DMS114 treated with DMSO at 0.1 percent for 48 hours (cell line): Measurements from ENCODE around the gene NR2F1.
A peak's percentile ranks its signal among the peaks of the same experiment; 100 is the strongest.

Experiments used
- DNase-seq: peaks from one replicate; lab custom pipeline; 2025; ENCODE audit not compliant: unreplicated experiment; lab: John Stamatoyannopoulos, UW

NR2F1 gene

DNA sequence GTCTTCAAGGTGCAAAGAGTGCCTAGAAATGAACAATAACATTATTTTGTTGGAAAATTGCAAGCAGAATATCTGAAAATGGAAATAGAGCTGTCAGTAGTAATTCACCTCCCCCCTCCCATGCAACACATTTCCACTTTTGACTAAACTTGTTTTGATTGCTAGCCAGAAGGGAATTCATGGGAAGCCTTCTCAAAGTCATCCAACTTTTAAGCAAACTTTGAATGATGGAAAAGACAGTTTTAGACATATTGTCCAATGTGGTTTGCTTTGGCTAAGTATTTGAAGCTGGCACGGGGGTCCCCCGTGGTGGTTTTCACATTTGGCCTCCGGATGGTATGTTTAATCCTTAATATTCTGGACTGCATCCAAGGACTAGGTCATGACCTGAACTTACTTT lies 7.5 kb downstream of the NR2F1 start:
- DNase-seq = no peak

DNA sequence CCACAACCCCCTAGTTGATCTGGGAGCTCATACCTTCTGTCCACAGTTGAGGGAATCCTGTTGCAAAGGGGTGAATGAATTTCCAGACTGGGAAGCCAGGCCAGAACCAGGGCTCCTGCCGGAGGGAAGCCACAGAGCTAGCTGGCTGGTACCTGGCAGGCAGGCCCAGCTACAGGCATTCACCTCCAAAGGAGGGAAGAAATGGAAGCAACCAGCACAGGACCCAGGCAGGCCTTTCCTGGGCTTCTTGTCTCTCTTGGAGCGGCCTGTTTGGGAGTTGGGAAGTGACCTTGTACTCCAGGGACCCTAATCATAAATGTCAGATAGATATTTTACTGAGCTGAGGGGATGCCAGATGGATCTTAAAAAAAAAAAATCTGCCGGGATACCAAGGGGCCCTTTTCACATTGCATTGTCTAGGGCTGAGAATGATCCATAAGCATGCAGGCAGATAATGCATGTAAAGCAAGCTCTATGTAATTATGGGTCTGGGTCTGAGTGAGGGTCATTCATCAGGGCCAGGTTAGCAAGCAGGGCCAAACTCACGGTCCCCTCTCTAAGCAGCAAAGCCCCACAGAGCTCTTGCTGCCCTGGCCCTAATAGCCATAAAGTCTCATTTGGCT lies 8.4 kb downstream of the NR2F1 start:
- DNase-seq = no peak

DNA sequence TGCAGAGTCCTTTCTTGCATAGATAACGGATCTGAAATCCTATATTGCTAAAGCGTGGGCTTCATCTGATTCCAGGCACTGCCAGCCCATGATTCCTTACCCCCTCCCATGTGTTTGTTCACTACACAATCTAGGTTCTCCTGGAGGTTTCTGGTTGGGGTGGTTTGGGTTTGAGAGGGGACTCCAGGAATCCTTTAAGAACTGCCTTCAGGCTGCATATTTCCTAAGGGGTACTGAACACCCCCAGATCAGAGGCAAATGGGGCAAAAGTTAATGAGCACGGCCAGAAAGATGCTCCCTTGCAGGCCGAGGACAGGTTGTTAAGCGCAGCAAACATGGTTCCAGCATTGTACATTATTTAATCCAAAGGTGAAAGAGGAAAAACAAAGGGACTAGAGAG lies 9.9 kb downstream of the NR2F1 start:
- no peak for DNase-seq

DNA sequence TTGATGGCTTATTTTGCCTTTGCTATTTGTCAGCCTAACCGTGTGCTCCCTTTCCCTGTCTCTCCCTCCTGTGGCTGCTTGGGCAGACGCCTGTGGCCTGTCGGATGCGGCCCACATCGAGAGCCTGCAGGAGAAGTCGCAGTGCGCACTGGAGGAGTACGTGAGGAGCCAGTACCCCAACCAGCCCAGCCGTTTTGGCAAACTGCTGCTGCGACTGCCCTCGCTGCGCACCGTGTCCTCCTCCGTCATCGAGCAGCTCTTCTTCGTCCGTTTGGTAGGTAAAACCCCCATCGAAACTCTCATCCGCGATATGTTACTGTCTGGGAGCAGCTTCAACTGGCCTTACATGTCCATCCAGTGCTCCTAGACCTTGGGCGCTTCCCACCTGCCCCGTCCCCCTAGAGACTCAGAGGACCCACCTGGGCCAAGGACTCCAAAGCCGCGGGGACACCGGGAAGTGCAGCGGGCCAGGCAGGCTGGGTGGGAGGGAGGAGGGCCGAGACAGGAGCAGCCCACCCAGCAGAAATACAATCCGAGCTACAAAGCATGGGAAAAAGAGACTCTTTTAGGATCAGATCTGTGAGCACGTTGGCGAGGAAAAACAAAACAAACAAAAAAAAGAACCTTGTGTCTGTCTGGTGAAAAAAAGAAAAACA lies 10.6 kb downstream of the NR2F1 start:
- no peak for DNase-seq

DNA sequence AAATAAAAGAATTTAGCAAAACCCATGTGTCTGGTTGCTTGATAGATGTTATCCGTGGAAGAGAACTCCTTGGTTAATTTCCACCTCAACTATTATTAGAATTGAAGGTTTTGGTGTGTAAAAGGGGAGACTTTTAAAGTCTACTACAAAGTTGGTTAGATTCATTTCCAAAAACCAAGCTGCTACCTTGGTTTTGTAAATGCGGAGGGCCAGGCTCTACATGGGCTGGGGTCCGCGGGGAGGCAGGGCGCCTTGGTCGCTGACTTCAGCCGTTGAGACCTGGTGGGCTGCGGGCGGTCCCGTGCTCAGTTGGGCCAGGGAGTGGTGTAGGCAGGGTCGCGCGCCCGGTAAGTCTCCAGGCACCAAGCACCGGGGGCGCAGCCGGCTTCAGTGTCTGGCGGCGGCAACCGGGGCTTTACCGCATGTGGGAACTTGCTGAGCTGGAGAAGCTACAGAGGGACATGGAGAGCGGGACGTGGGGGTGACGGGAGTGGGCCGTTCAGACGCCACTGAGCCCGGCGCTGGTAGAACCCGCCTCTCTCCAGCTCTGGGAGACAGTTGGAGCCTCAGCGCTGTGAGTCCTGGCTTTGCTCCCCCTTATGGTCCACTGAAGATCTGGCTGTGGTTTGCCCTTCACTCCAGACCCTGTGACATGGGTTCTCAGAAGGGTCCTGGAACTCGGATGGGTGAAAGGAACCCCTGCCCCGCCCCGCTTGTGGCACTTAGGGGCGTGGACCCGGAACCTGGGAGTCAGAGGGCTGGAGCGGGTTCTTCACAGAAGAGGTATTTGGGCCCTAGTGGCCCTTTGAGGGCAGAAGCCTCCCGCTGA lies 11.8 kb downstream of the NR2F1 start:
- peak; percentile 84 for DNase-seq

DNA sequence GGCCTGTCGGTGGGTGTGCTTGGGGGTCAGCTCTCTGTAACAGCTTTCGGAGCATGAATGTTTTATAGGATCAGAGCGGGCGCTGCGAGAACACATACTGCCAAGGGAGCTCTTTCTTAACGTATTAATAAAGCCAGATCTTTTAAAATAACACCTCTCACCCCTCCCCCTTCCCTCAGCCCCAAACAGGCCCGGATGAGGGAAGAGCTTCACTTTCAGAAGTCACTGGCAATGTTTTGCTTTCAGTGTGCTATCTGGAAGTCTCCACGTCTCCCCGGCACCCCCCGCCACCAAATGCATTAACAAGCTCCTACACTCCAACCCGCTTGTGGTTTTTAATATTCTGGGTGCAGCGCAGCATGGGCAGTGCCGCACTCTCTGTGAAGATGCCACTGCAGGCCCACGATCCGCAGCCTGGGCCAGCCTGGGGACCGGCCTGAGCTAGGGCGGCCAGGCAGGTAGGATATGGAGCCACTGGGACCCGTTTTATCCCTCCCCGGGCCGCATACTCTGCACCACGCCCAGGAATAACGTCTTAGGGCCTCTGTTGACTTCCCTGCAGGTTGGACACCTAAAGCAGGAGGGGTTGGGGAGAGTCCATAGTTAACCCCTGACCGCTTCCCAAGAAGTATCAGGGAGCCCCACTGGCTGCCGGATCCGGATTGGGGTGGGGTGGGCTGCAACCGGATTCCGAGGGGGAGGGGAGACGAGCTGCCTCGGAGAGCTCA lies 12.6 kb downstream of the NR2F1 start:
- peak; percentile 84 for DNase-seq

DNA sequence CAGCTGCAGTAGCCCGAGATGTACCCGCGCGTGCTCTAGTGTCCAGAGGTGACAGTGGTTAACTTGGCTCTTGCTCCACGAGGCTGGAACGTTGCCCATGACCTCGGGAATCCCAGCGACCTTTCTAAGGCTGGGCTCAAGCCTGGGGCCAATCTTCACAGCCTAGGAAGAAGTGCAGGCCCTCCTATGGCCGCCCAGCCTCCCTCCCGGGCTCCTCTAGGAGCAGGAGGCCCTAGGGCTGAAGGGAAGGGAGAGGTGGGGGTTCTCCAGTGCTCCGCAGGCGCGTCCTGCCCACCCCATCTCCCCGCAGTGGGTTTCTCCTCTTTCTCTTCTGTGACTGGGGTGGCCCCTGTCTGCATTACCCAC lies 13.3 kb downstream of the NR2F1 start:
- DNase-seq = no peak

DNA sequence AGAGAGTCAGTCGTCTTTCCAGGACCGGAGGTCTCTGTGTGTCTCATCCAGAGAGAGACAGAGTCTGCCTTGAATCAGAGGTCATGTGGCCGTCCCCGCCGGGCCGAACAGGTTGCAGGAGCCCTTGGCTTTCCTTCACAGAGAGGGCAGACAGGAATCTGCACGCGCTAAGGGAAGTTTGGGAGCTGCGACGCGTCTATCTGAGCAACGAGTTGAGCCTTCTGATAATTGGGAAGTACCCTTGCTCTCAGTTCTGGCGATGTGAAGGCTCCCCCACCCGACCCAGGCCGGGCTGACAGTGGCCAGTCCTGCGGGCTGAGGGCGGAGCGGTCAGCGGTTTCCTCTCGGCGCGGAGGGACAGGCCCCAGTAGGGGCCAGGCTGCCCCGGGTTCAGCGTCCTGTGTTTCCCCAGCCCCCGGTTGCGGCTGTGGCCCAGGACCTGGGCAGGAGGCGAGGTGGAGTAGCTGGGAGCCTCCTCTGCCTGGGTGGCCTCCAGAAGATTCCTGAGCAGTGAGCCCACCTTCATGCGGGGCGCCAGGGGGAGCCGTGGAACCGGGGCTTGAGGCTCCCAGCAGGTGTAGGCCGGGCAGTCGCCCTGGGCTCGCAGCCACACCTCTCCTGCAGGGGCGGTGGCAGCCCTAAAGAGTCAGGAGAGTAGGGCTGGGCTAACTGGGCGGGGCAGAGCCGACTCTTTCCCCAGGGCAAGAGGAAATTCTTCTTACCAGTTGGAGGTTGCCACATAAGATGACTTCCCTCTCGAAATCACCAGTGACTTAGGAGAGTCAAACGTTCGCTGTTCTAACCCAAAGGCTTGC lies 13.9 kb downstream of the NR2F1 start:
- DNase-seq = peak; percentile 58

DNA sequence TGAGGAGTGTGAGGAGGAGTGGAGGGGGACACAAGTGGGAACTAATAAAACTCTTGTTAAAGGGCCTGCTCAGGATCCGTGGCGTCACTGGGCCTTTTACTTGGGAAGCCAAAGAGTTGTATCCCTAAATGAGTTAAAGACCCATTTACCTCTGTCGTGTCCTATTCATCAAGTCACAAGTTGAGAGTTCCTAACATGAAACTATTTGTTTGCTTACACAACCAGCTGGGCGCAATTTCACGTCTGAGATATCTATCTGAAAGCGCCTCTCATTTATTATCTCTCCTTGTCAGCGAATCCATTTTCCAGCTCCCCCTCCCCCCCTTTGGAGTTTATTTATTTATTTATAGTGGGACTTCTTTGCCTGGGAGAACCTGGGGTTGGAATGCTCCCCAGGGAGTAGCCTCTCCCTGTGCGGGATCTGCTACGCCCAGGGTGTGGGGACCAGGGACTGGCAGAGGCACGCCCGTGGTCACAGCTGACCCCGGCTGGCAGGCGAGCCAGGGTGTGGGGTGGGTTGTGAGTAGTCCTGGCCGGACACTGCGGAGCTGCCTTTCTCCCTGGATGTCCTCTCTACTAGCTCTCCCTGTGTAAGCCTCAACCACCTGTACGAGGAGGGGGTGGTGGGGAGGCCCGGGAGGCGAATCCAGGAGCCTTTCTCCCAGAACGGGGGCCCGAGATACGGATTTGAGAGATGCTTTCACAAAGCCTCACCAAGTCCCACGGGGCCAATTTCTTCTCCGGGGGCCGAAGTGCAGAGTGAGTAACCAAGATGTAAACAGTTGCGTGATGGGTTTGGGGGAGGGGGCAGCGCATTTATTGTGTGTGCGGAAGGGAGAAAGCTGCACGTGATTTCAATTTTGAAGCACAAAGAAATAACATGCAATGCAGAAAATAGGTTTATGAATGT lies 15.3 kb downstream of the NR2F1 start:
- no peak for DNase-seq

DNA sequence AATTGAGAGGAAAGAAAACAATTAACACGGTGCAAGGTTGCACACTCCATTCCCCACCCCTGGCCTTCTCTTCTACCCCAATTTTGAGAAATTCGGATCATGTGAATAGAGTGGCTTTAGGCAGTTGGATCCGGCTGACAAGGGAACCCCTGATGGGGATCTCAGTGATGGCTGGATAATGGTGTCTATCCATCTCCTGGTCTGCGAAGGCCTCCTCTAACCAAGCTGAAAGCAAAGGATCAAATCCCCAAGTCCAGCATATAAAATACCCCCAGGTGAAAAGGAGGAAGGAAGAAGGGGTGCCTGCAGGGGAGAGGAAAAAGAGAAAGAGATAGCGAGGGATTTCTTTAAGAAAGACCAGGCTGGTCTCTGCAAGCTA lies 16.0 kb downstream of the NR2F1 start:
- peak; percentile 72 for DNase-seq

DNA sequence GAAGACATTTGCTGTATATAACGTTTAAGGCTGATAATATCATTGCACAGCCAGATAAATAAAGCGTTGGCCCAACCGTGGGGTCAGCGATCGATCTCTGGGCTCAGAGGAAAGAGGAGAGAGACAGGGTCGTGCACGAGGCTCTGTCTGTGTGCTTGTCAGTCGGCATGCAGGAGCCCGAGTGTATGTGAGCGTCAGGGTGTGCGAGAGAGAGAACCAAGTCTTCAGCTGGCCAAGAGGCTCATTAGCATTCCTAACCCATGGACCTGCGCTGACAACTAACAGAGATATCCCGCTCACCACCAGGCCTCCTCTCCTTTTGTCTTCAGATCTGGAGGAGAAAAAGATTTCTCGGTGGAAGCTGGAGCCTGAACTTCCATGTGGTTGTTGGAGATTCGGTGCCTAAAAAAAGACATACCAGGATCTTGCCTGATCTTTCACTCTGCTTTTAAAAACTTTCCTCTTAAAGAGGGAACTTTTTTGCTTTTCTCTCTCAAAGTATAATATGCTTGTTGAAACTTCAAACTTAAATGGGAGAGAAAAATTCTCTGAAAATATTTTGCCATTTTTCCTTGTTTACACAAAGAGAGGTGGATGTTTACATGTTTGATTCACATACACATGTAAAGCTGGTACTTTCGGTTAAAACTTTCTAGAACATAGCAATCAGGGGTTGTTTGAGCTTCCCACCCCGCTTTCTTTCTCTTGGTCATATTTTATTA lies 16.5 kb downstream of the NR2F1 start:
- DNase-seq = peak; percentile 73

DNA sequence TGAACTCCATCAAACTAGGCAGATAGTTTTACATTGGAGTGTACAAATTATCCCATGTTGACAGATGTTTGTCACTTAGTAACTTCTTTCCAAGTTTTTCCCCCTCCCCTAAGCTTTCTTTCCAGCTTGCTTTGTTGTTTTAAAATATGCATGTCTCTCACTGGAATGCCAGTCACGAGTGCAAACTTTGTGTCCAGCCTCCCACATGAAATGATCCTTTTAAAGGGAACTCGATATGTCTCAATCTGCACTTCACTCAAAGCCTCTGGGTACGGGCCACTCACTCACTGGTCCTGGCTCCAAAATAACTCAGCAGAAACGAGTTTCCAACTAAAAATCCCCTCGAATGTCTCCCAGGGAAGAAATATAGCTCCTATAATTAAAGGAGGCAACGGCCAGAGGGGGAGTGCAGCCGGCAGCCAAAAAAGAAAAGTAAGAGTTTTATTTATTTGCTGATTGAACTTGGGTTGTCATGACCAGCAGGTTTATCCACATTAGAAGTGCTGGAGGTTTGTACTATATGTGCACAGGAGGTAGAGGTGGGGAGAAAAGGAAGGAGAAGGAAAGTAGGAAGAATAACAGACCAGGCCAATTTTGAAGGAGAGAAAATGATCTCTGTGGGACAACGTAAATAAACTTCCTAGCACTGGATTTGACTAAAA lies 17.5 kb downstream of the NR2F1 start:
- peak; percentile 90 for DNase-seq

DNA sequence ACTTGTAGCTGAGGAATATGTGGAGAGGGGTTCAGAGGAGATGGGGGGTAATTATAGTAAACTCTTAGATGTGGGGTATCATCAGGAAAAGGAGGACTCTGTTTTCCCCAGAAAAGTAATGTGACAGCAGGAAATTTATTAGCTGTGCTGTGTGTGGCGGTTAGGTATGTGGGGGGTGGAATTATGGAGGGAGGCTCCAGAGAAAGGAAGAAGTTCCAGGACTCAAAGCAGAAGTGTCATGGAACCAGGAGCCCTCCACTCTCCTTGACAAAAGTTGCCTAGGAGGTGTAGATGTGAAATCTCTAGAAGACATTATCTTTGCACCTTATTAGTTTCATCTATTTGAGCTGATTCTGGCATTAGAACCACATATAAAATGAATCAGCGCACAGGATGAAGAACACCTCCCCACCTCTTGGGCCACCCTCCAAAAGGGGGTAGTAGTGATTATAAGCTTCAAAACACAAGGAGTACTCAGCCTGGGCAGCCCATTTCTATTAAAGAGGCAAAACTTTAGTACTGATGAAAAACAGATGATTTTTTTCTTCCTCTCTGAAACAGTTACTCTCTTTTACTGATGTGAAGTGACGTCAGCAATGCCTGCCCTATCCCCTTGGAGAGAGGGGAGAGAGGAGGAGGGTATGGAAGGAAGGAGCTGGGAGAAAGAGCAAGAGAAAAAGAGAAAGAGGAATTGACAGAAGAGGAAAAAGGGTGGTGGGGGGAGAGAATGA lies 18.2 kb downstream of the NR2F1 start:
- DNase-seq = peak; percentile 80

DNA sequence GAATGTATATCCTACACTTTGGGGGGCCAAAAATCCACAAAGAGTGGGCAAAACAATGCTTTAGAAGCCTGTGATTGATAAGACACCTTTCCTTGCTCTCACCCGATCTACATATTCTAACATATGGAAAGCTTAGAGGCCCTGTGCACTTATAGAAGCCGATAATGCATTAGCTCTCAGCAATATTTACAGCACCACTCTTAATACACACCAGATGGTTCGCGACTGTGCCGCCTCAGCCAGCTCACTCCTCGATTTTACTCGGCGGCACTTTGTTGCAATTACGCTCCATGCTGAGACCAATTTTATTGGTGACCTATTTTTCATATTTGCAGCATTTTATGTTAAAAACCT lies 18.8 kb downstream of the NR2F1 start:
- DNase-seq = no peak

DNA sequence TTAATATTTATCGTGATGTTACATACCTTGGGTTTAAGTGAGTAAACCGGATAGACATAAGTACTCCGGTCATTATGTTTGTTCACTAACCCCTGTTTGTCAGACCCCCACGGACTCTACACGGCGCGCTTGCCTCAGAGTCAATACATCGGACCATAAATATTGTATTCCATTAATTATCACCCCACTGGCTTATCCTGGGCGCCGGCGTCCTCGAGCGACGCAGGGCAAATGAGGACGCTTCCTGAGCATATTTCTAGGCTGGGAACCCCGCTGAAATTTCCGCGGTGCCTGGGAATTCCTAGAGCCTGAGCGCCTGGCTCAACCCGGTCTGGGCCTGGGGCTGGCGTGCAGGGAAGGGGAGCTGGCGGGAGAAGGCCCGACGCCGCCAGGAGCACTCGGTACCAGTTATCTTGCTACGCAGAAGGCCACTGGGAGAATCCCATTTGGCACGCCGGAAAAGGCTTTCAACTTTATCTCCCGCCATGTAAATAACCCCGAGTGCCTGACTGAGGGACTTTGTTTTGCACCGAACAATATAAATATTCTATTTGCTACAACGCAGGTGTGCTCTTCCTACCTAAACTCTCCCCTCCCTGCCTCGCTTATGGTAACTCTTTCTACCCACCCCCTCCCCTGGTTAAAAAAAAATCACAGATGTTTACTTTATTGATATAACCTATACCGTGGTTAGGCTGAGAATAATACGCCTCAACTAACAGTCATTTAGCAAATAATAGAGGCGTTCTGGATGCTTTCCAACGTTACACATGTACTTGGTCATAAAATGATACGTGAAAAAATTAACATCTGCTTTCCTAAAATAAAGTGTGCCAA lies 19.4 kb downstream of the NR2F1 start:
- no peak for DNase-seq

DNA sequence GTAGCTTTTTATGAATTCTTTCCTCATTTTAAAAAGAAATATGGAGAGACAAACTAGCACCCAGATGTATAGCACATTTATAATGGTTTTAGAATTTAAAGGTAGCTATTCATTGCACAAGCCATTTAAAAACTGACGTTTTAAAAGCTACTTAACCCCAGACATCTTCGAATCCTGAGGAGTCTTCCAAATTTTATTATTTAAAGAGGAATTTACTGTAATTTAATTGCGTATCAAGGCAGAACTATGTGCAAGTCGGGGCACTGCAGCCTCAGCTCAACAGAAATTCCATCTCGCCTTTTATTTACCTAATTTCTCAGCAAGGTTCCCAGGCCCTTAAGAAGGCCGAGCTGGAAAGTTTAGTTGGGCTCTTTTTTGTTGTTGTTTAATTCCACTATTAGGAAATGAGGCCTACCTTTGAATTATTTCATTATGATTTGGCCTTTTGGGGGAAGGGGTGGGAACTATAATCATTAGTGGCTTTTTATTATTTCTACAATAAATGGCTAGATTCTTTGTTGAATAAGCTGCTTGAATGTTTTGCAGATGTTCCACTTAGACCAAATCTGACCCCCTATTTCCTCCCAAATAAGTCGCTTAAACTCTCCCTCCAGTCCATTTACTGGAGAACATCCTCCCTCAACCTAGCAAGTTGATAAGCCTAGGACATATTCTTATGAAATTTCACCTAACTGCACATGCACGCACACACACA lies 20.2 kb downstream of the NR2F1 start:
- peak; percentile 79 for DNase-seq
